ENCODE data around the gene RUFY1.

DNA sequence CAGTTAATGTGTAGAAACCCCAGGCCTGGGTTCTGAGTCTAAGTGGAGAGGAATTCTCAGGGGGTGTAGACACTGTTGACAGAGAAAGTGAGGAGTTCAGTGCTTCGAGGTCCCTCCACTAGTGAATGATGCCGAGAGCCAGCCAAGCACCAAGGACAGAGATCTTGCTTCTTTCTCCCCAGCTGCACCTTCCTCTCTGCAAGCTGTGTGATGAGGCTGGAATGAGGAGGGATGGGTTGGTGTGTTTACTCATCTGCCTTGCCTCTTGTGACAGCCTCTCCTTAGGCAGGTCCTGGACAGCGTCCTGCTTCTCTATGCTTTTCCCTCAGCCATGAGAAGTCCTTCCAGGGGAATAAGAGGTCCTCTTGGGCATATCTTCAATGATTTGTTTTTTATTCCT lies 37.8 kb downstream of the RUFY1 start:
- TF ChIP-seq CTCF (IDR thresholded peaks at IDR 0.05) (no peak), CREB1 (CRISPR knock-in tag; IDR thresholded peaks at IDR 0.05) (no peak), SMAD3 (CRISPR knock-in tag; IDR thresholded peaks at IDR 0.05; ENCODE audit: borderline replicate concordance) (no peak), ZNF263 (CRISPR knock-in tag; IDR thresholded peaks at IDR 0.05; ENCODE audit: low read depth) (no peak), SMAD4 (CRISPR knock-in tag; IDR thresholded peaks at IDR 0.05) (no peak), NFYB (CRISPR knock-in tag; conservative IDR thresholded peaks at IDR 0.05; ENCODE audit: low read depth) (no peak), ELF4 (CRISPR knock-in tag; IDR thresholded peaks at IDR 0.05; ENCODE audit: low read depth) (no peak), NFE2L1 (CRISPR knock-in tag; IDR thresholded peaks at IDR 0.05) (no peak), ESRRA (CRISPR knock-in tag; IDR thresholded peaks at IDR 0.05; ENCODE audit: borderline replicate concordance) (no peak), CREM (CRISPR knock-in tag; IDR thresholded peaks at IDR 0.05) (no peak), SP1 (CRISPR knock-in tag; conservative IDR thresholded peaks at IDR 0.05) (no peak), ATF3 (CRISPR knock-in tag; conservative IDR thresholded peaks at IDR 0.05) (no peak)
- TF ChIP-seq, protein P1, sequence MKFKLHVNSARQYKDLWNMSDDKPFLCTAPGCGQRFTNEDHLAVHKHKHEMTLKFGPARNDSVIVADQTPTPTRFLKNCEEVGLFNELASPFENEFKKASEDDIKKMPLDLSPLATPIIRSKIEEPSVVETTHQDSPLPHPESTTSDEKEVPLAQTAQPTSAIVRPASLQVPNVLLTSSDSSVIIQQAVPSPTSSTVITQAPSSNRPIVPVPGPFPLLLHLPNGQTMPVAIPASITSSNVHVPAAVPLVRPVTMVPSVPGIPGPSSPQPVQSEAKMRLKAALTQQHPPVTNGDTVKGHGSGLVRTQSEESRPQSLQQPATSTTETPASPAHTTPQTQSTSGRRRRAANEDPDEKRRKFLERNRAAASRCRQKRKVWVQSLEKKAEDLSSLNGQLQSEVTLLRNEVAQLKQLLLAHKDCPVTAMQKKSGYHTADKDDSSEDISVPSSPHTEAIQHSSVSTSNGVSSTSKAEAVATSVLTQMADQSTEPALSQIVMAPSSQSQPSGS (CRISPR knock-in tag; IDR thresholded peaks at IDR 0.05; ENCODE audit: borderline replicate concordance, low read depth): no peak
- TF ChIP-seq, protein P2, sequence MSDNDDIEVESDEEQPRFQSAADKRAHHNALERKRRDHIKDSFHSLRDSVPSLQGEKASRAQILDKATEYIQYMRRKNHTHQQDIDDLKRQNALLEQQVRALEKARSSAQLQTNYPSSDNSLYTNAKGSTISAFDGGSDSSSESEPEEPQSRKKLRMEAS (CRISPR knock-in tag; IDR thresholded peaks at IDR 0.05): no peak
